H1 (cell line): ENCODE measurements around the gene PKD2L2. TPM values are rescaled to one million over a fixed set of nuclear protein-coding genes. Genes with fewer than 3 reads are reported as not detected.

Source experiments
- CTCF ChIA-PET: fragments of 300-600 bp; sonication (Branson Sonifier 250); formaldehyde crosslinking; loops from one replicate; lab custom pipeline; 2021; ENCODE audit not compliant: partially characterized antibody; lab: Charles Lee
- POLR2A ChIA-PET: fragments of 300-600 bp; sonication (Branson Sonifier 250); formaldehyde crosslinking; loops from one replicate; lab custom pipeline; 2021; ENCODE audit warnings: inconsistent platforms; ENCODE audit not compliant: partially characterized antibody; lab: Charles Lee
- DNase-seq, 2 experiments: peaks; one replicate each; pipeline versions ENCODE4 v3.0.0 to v3.0.0-alpha.2; 2010 to 2022; ENCODE audit warnings: low spot score in 2 of 2, low read depth in 1 of 2, mixed read lengths in 1 of 2
- FAIRE-seq: peaks from 2 replicates; lab custom pipeline; 2011; peaks lifted over from hg19 to GRCh38; lab: Jason Lieb, UNC
- H2AFZ ChIP-seq: 2 replicates; pipeline ENCODE4 v1.8.1; 2012; ENCODE audit warnings: low read length, inconsistent platforms
- H2AK5ac ChIP-seq: 2 replicates; pipeline ENCODE4 v1.6.1; 2013; ENCODE audit warnings: low read depth, low read length
- H2BK120ac ChIP-seq: replicated peaks from 2 replicates; pipeline ENCODE3; 2013; ENCODE audit warnings: low read depth, low read length, inconsistent platforms
- H2BK12ac ChIP-seq: 2 replicates; pipeline ENCODE4 v1.6.1; 2013; ENCODE audit warnings: low read depth, low read length
- H2BK15ac ChIP-seq: 2 replicates; pipeline ENCODE4 v1.6.1; 2013; ENCODE audit warnings: low read length
- H2BK20ac ChIP-seq: 2 replicates; pipeline ENCODE4 v1.6.1; 2013; ENCODE audit warnings: low read length
- H2BK5ac ChIP-seq: 2 replicates; pipeline ENCODE4 v1.6.1; 2013; ENCODE audit warnings: low read depth, low read length
- H3K14ac ChIP-seq: 2 replicates; pipeline ENCODE4 v1.6.1; 2013; ENCODE audit warnings: inconsistent platforms; ENCODE audit not compliant: insufficient read length
- H3K18ac ChIP-seq: 2 replicates; pipeline ENCODE4 v1.6.1; 2013; ENCODE audit warnings: low read length; ENCODE audit errors: extremely low read depth
- H3K23ac ChIP-seq: 2 replicates; pipeline ENCODE4 v1.6.1; 2013; ENCODE audit warnings: inconsistent platforms; ENCODE audit not compliant: insufficient read length
- H3K23me2 ChIP-seq: 2 replicates; pipeline ENCODE4 v1.6.1; 2013; ENCODE audit warnings: low read depth, low read length
- H3K27ac ChIP-seq: 2 replicates; pipeline ENCODE4 v1.6.1; 2011; ENCODE audit warnings: low read depth, low read length, inconsistent platforms
- H3K27me3 ChIP-seq, 4 experiments: replicated peaks in 1 of 4; 1 replicate in 1 of 4; 2 replicates in 3 of 4; pipeline versions ENCODE4 v1.6.1 to v1.8.1; 2011 to 2013; ENCODE audit warnings: low read length in 3 of 4, mild to moderate bottlenecking in 3 of 4, inconsistent platforms in 2 of 4, mixed read lengths in 2 of 4, moderate library complexity in 1 of 4; ENCODE audit not compliant: control insufficient read depth in 3 of 4, insufficient read depth in 3 of 4; ENCODE audit errors: extremely low read depth in 1 of 4
- H3K36me3 ChIP-seq, 4 experiments: 2 replicates each; pipeline versions ENCODE4 v1.6.1 to v1.8.1; 2011 to 2013; ENCODE audit warnings: mild to moderate bottlenecking in 4 of 4, low read length in 3 of 4, moderate library complexity in 2 of 4, control low read depth in 1 of 4, inconsistent platforms in 1 of 4; ENCODE audit not compliant: insufficient read depth in 4 of 4, control insufficient read depth in 2 of 4
- H3K4ac ChIP-seq: replicated peaks from 2 replicates; pipeline ENCODE3; 2013; ENCODE audit warnings: low read length, low read depth, mixed read lengths, inconsistent platforms; ENCODE audit not compliant: insufficient read length
- H3K4me1 ChIP-seq, 4 experiments: replicated peaks in 1 of 4; 1 replicate in 1 of 4; 2 replicates in 3 of 4; pipeline versions ENCODE4 v1.6.1 to v1.8.1; 2011 to 2013; ENCODE audit warnings: low read length in 3 of 4, inconsistent platforms in 2 of 4, mixed read lengths in 1 of 4; ENCODE audit not compliant: insufficient read depth in 4 of 4, control insufficient read depth in 3 of 4
- H3K4me2 ChIP-seq, 2 experiments: 2 replicates each; pipeline versions ENCODE4 v1.6.1 to v1.8.1; 2011 to 2013; ENCODE audit warnings: low read depth in 2 of 2, low read length in 2 of 2, control low read depth in 1 of 2, inconsistent platforms in 1 of 2, mild to moderate bottlenecking in 1 of 2; ENCODE audit not compliant: insufficient read depth in 1 of 2
- H3K4me3 ChIP-seq, 4 experiments: fragments of 200-600, 300-600 bp in 1 of 4; sonication (generic), shearing (Covaris generic), sonication (Bioruptor Twin) in 1 of 4; 2 replicates each; pipeline versions ENCODE4 v1.5.1 to v1.8.1; 2011 to 2016; ENCODE audit warnings: low read length in 4 of 4, low read depth in 3 of 4, control low read depth in 2 of 4, inconsistent platforms in 2 of 4, mild to moderate bottlenecking in 2 of 4, mixed read lengths in 1 of 4, moderate library complexity in 1 of 4; ENCODE audit not compliant: insufficient read depth in 2 of 4; ENCODE audit errors: extremely low read depth in 1 of 4
- H3K56ac ChIP-seq: replicated peaks from 2 replicates; pipeline ENCODE3; 2013; ENCODE audit warnings: low read depth, mild to moderate bottlenecking, mixed read lengths, low read length, inconsistent platforms; ENCODE audit not compliant: insufficient read length
- H3K79me1 ChIP-seq: 2 replicates; pipeline ENCODE4 v1.6.1; 2013; ENCODE audit warnings: low read depth, low read length, control low read depth
- H3K79me2 ChIP-seq, 2 experiments: 2 replicates each; pipeline versions ENCODE4 v1.6.1 to v1.8.1; 2012 to 2013; ENCODE audit warnings: low read length in 2 of 2, mild to moderate bottlenecking in 2 of 2, inconsistent platforms in 1 of 2; ENCODE audit not compliant: insufficient read depth in 2 of 2, control insufficient read depth in 1 of 2
- H3K9ac ChIP-seq, 4 experiments: replicated peaks in 1 of 4; 1 replicate in 1 of 4; 2 replicates in 3 of 4; pipeline versions ENCODE4 v1.6.1 to v1.8.1; 2011 to 2013; ENCODE audit warnings: low read depth in 3 of 4, low read length in 3 of 4, control low read depth in 2 of 4, mild to moderate bottlenecking in 2 of 4, moderate library complexity in 2 of 4, inconsistent platforms in 1 of 4; ENCODE audit errors: extremely low read depth in 1 of 4
- H3K9me3 ChIP-seq, 2 experiments: 2 replicates each; pipeline versions ENCODE4 v1.6.1 to v1.8.1; 2012 to 2013; ENCODE audit warnings: mild to moderate bottlenecking in 2 of 2, moderate library complexity in 2 of 2, control low read depth in 1 of 2, inconsistent platforms in 1 of 2, low read depth in 1 of 2, low read length in 1 of 2, mixed read lengths in 1 of 2; ENCODE audit not compliant: insufficient read depth in 2 of 2
- H4K20me1 ChIP-seq, 2 experiments: replicated peaks in 1 of 2; 2 replicates each; pipeline versions ENCODE3 to v1.8.1; 2011 to 2013; ENCODE audit warnings: inconsistent platforms in 2 of 2, low read length in 2 of 2, mild to moderate bottlenecking in 1 of 2; ENCODE audit not compliant: insufficient read depth in 2 of 2, control insufficient read depth in 1 of 2
- H4K5ac ChIP-seq: 2 replicates; pipeline ENCODE4 v1.6.1; 2013; ENCODE audit warnings: low read length, low read depth, mixed read lengths, inconsistent platforms; ENCODE audit not compliant: insufficient read length
- H4K8ac ChIP-seq: 2 replicates; pipeline ENCODE4 v1.8.0; 2013; ENCODE audit warnings: mild to moderate bottlenecking, moderate library complexity, low read length, inconsistent platforms; ENCODE audit not compliant: insufficient read depth; ENCODE audit errors: extremely low read depth
- H4K91ac ChIP-seq: replicated peaks from 2 replicates; pipeline ENCODE3; 2013; ENCODE audit warnings: low read length, mixed read lengths, inconsistent platforms; ENCODE audit not compliant: insufficient read length
- BACH1 ChIP-seq: IDR thresholded peaks from 2 replicates; pipeline ENCODE4 v1.6.1; 2012; ENCODE audit warnings: low read length, improper control_type of control experiment
- EGR1 ChIP-seq: IDR thresholded peaks from 2 replicates; pipeline ENCODE4 v1.6.1; 2011; ENCODE audit warnings: low read depth, low read length, borderline replicate concordance
- KDM4A ChIP-seq: IDR thresholded peaks from one replicate; pipeline ENCODE4 v1.7.1; 2012; ENCODE audit warnings: low read depth, mild to moderate bottlenecking, moderate library complexity, low read length, inconsistent platforms; ENCODE audit not compliant: severe bottlenecking
- KDM5A ChIP-seq: fragments of 200-600 bp; IDR thresholded peaks from 2 replicates; pipeline ENCODE4 v1.7.1; 2012; ENCODE audit warnings: mild to moderate bottlenecking, low read length, inconsistent platforms, mixed read lengths
- RBBP5 ChIP-seq: IDR thresholded peaks from 2 replicates; pipeline ENCODE4 v1.7.1; 2012; ENCODE audit warnings: low read depth, mild to moderate bottlenecking, inconsistent platforms, low read length, moderate library complexity, borderline replicate concordance
- SAP30 ChIP-seq: fragments of 300-600 bp; sonication (generic); IDR thresholded peaks from 2 replicates; pipeline ENCODE4 v1.7.1; 2012; ENCODE audit warnings: low read length, moderate library complexity, mild to moderate bottlenecking, inconsistent platforms; ENCODE audit not compliant: insufficient read depth, insufficient replicate concordance
- TAF1 ChIP-seq: IDR thresholded peaks from 2 replicates; pipeline ENCODE4 v1.6.1; 2011; ENCODE audit warnings: mild to moderate bottlenecking, low read depth, low read length
- TCF12 ChIP-seq: IDR thresholded peaks from 2 replicates; pipeline ENCODE4 v1.6.1; 2011; ENCODE audit warnings: low read depth, mild to moderate bottlenecking, low read length
- TEAD4 ChIP-seq: IDR thresholded peaks from 2 replicates; pipeline ENCODE4 v1.6.1; 2012; ENCODE audit warnings: low read depth, low read length, inconsistent platforms, mixed read lengths
- YY1 ChIP-seq: IDR thresholded peaks from 2 replicates; pipeline ENCODE4 v1.6.1; 2011; ENCODE audit warnings: low read depth, mild to moderate bottlenecking, low read length
- WGBS, 2 experiments: shearing (Covaris generic) in 1 of 2; methylation state at CpG; one replicate each; pipeline versions ENCODE4 v1.1.6 to v1.1.7; 2013 to 2015; ENCODE audit warnings: low lambda C conversion rate in 2 of 2, mixed read lengths in 2 of 2, inconsistent platforms in 1 of 2, low coverage in 1 of 2, missing lambda C conversion rate in 1 of 2; ENCODE audit not compliant: insufficient replicate concordance in 2 of 2, insufficient coverage in 1 of 2, insufficient read length in 1 of 2; ENCODE audit errors: extremely low coverage in 1 of 2, missing lambda C conversion rate in 1 of 2; 5-methylcytosine and 5-hydroxymethylcytosine counted together
- polyA plus RNA-seq, 7 experiments: library from polyadenylated mRNA; depleted of rRNA in 3 of 7; stranded (reverse) in 5 of 7; unstranded in 2 of 7; fragments of >200 nt in 5 of 7; fragments of 200-250 nt in 2 of 7; gene quantifications; 1 replicate in 5 of 7; 2 replicates in 1 of 7; 4 replicates in 1 of 7; pipeline versions ENCODE4 v1.2.1 to v1.2.3, GENCODE V29; 2011 to 2013; ENCODE audit warnings: missing spikeins in 2 of 7, mixed read lengths in 2 of 7
- total RNA-seq: library from RNA; stranded (reverse); fragmentation: NEBNext Ultra II Directional; extraction: Animal tissue kit (Norgen Biotek cat#: 25700); gene quantifications from 2 replicates; pipeline ENCODE4 v1.2.1, GENCODE V29; 2021

The PKD2L2 gene
- total and polyA plus RNA-seq, 2 of the 8 experiments (the other 6 are each of a cell fraction or from before 2014, with no cell fraction given), result not detected

GRCh38 chr5:137872466-137872865 lies 16.8 kb upstream of the PKD2L2 start:
- POLR2A ChIA-PET, result no interaction called here
- H3K4me2 ChIP-seq, result no peak overlapping the region

More at GRCh38 chr5:137872466-137872865, 16.8 kb upstream of the PKD2L2 start:
- H3K36me3 ChIP-seq, result no peaks in the 10 kb centered on the region
- H3K9ac ChIP-seq, result no peak overlapping the region
- TF ChIP-seq KDM5A (no peak), SAP30 (no peak), YY1 (no peak), RBBP5 (no peak), TCF12 (no peak), TAF1 (no peak), EGR1 (no peak), TEAD4 (no peak), KDM4A (no peak), BACH1 (no peak)
- TF ChIP-seq, all 59 proteins: peak for 0
- H2BK20ac ChIP-seq, result no peak overlapping the region
- no peak for FAIRE-seq
- no peak overlapping the region for H3K27ac ChIP-seq
- H2BK120ac ChIP-seq, result no peak overlapping the region
- no peaks in the 10 kb centered on the region for H3K23me2 ChIP-seq
- no peak for DNase-seq
- H3K18ac ChIP-seq, result no peak overlapping the region
- no peak overlapping the region for H2BK15ac ChIP-seq
- H4K5ac ChIP-seq, result no peak overlapping the region
- no peaks in the 10 kb centered on the region for H3K79me2 ChIP-seq
- 88% methylated on average over 3 of the region's 3 CpGs; no CpG with 5 or more reads in 1 of the 2 experiments for WGBS, 2 experiments
- no peak overlapping the region for H2AK5ac ChIP-seq
- no peak overlapping the region for H2BK5ac ChIP-seq
- no peaks in the 10 kb centered on the region for H4K20me1 ChIP-seq
- no peak overlapping the region for H2BK12ac ChIP-seq
- H4K8ac ChIP-seq, result no peak overlapping the region
- H3K4ac ChIP-seq, result no peak overlapping the region
- no peak overlapping the region for H3K14ac ChIP-seq
- no peaks in the 10 kb centered on the region for H3K27me3 ChIP-seq
- H3K4me3 ChIP-seq, result no peak overlapping the region
- no peaks in the 10 kb centered on the region for H3K79me1 ChIP-seq
- H2AFZ ChIP-seq, result no peak overlapping the region
- no peak overlapping the region for H3K56ac ChIP-seq
- CTCF ChIA-PET, result interaction anchor here (0.8 kb wide), 1 partner anchor 92 kb away, joined by 3 read pairs; no protein-coding TSS in a partner anchor
- no peak overlapping the region for H3K23ac ChIP-seq
- no peaks in the 10 kb centered on the region for H3K9me3 ChIP-seq
- H3K4me1 ChIP-seq, result no peaks in the 10 kb centered on the region; a peak in 1 of 7 replicates
- H4K91ac ChIP-seq, result no peak overlapping the region
